HEK293 (cell line): ENCODE results near the gene GTF2IRD1.

Experiments used
- ATF2 ChIP-seq: fragments of 450-650 bp; formaldehyde crosslinking; IDR thresholded peaks from 2 replicates; pipeline ENCODE4 v1.5.1; 2016; ENCODE audit warnings: missing biosample characterization, missing genetic modification characterization, low read depth
- CTCF ChIP-seq: fragments of 450-650 bp; formaldehyde crosslinking; IDR thresholded peaks from 2 replicates; pipeline ENCODE4 v1.5.1; 2016; ENCODE audit warnings: missing biosample characterization, missing genetic modification characterization
- GLIS2 ChIP-seq: fragments of 450-650 bp; formaldehyde crosslinking; IDR thresholded peaks from 2 replicates; pipeline ENCODE4 v1.5.1; 2016; ENCODE audit warnings: missing biosample characterization, missing genetic modification characterization
- KLF16 ChIP-seq: fragments of 450-650 bp; formaldehyde crosslinking; IDR thresholded peaks from 2 replicates; pipeline ENCODE4 v1.5.1; 2017; ENCODE audit warnings: missing biosample characterization, missing genetic modification characterization
- PATZ1 ChIP-seq: fragments of 450-650 bp; formaldehyde crosslinking; IDR thresholded peaks from 2 replicates; pipeline ENCODE4 v1.5.1; 2016; ENCODE audit warnings: missing biosample characterization, missing genetic modification characterization
- REST ChIP-seq: fragments of 450-650 bp; formaldehyde crosslinking; IDR thresholded peaks from 2 replicates; pipeline ENCODE4 v1.5.1; 2016; ENCODE audit warnings: missing biosample characterization, missing genetic modification characterization
- TSHZ1 ChIP-seq: fragments of 450-650 bp; formaldehyde crosslinking; IDR thresholded peaks from 2 replicates; pipeline ENCODE4 v1.5.1; 2016; ENCODE audit warnings: missing biosample characterization, missing genetic modification characterization, borderline replicate concordance
- ZNF274 ChIP-seq, 2 experiments: fragments of 200-500 bp in 1 of 2; fragments of 450-650 bp in 1 of 2; sonication (Bioruptor generic) in 1 of 2; formaldehyde crosslinking in 1 of 2; IDR thresholded peaks; 2 replicates each; pipeline versions ENCODE4 v1.5.1 to v1.6.1; 2014 to 2016; ENCODE audit warnings: borderline replicate concordance in 1 of 2, inconsistent platforms in 1 of 2, low read length in 1 of 2, missing biosample characterization in 1 of 2, missing genetic modification characterization in 1 of 2
- ZNF548 ChIP-seq: fragments of 450-650 bp; formaldehyde crosslinking; IDR thresholded peaks from 2 replicates; pipeline ENCODE4 v1.5.1; 2016; ENCODE audit warnings: missing biosample characterization, missing genetic modification characterization
- ZNF549 ChIP-seq: fragments of 450-650 bp; IDR thresholded peaks from 2 replicates; pipeline ENCODE4 v1.5.1; 2018; ENCODE audit warnings: missing biosample characterization, missing genetic modification characterization, mild to moderate bottlenecking, inconsistent platforms, moderate library complexity
- ZNF623 ChIP-seq: fragments of 450-650 bp; formaldehyde crosslinking; IDR thresholded peaks from 2 replicates; pipeline ENCODE4 v1.5.1; 2016; ENCODE audit warnings: missing biosample characterization, missing genetic modification characterization

GRCh38 chr7:74412056-74412455 is 41.6 kb upstream of the GTF2IRD1 start:
- TF ChIP-seq ZNF274 (IDR thresholded peaks at IDR 0.05; ENCODE audit: low read length) (no peak), ZNF274 (tag by site-specific recombination; IDR thresholded peaks at IDR 0.05; ENCODE audit: borderline replicate concordance) (no peak), CTCF (tag by site-specific recombination) (no peak), ATF2 (tag by site-specific recombination) (no peak), TSHZ1 (no peak), GLIS2 (tag by site-specific recombination) (no peak), REST (tag by site-specific recombination) (no peak), ZNF623 (no peak), ZNF548 (no peak), KLF16 (tag by site-specific recombination) (no peak), PATZ1 (tag by site-specific recombination) (no peak), ZNF549 (no peak)
